Subcutaneous adipose tissue (tissue), 4 donors: ENCODE measurements around the gene HOXD10. TPM values are rescaled to one million over a fixed set of nuclear protein-coding genes. Genes with fewer than 3 reads are reported as not detected.

Source experiments
- CTCF ChIP-seq: fragments of 450-650 bp; IDR thresholded peaks from one replicate; pipeline ENCODE4 v1.5.1; 2016; ENCODE audit warnings: low read depth, mild to moderate bottlenecking, control low read depth, antibody characterized with exemption, moderate library complexity
- total RNA-seq, 4 donors: library from RNA; depleted of rRNA; stranded (reverse); fragments of >200 nt; gene quantifications; one replicate each; pipeline ENCODE4 v1.1.0, GENCODE V29; 2016

The HOXD10 gene
- total RNA-seq, 4 donors from 2014 or later, result 0.17 to 0.66 TPM; not detected in 2

- TF ChIP-seq CTCF, result no peak
Observed at GRCh38 chr2:176089843-176090395, 26.7 kb upstream of the HOXD10 start.

- no peak for TF ChIP-seq CTCF
Observed at GRCh38 chr2:176090862-176091261, 25.7 kb upstream of the HOXD10 start.

- TF ChIP-seq CTCF, result no peak
Observed at GRCh38 chr2:176091329-176092258, 25.0 kb upstream of the HOXD10 start.

GRCh38 chr2:176092270-176093144 lies 24.1 kb upstream of the HOXD10 start, which contains the start of gene HOXD13:
Gene HOXD13, plus strand, starts transcription at chr2:176092721. Its CDS starts 170 bp downstream, at chr2:176092891.
- TF ChIP-seq CTCF, result no peak

GRCh38 chr2:176093145-176093897 lies 23.3 kb upstream of the HOXD10 start:
- no peak for TF ChIP-seq CTCF

- no peak for TF ChIP-seq CTCF
Observed at GRCh38 chr2:176093898-176094249, 22.7 kb upstream of the HOXD10 start.
